GM12801 (cell line): ENCODE results near the gene NEB.

Experiments used
- CTCF ChIP-seq: IDR thresholded peaks from one replicate; pipeline ENCODE4 v1.5.1; 2011; ENCODE audit warnings: control low read depth; ENCODE audit not compliant: insufficient read length; ENCODE audit errors: extremely low read depth

The NEB gene

DNA sequence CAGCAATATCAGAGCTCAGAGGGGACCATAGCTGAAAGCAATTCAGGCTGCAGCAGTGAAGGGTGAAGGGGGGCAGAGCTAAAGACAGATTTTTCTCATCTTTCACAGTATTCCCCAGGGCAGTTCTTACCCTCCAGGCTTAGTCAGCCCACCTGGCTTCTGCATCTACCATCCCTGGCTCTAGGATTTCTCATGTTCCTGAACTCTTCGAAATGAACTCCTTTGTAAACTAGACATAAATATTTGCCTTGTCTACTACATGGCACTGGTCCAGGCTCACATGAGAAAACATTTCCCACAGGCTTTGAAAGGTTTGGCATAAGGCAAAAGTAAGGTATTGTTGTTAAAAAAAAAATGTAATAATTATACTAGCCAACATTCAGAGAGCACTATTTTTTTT lies 23.6 kb upstream of the NEB start:
- TF ChIP-seq CTCF, result no peak

- no peak for TF ChIP-seq CTCF
Observed at GRCh38 chr2:151756820-151757219, 22.5 kb upstream of the NEB start.

DNA sequence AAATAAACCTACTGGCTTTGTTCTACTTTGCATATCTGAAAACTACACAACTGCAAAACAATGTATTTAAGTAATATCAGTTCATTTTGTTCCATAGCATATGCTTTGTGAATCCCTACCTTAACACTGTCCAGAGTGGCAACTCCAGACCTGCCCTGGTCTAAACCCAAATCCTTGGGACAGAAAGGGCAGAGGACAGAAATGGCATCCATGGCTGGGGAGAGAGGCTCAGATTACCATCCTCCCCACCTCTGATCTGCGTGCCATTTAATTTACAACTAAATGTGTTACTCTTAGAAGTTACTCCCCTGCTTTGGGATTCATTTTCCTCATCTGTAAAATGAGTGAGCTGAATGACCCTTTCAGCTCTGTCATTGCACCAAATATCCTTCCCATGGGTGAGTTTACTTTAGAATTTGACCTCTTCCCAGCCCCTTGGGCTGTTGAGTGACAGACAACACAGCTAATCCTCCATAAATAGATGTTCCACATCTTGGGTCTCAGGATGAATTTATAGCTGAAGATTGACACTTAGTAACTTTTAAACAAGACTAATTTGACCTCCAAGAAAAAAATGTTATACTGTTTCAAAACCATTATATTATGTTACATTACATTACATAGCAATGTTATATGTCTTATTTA lies 20.1 kb upstream of the NEB start:
- TF ChIP-seq CTCF, result no peak

GRCh38 chr2:151753540-151753939 lies 19.3 kb upstream of the NEB start:
- no peak for TF ChIP-seq CTCF

DNA sequence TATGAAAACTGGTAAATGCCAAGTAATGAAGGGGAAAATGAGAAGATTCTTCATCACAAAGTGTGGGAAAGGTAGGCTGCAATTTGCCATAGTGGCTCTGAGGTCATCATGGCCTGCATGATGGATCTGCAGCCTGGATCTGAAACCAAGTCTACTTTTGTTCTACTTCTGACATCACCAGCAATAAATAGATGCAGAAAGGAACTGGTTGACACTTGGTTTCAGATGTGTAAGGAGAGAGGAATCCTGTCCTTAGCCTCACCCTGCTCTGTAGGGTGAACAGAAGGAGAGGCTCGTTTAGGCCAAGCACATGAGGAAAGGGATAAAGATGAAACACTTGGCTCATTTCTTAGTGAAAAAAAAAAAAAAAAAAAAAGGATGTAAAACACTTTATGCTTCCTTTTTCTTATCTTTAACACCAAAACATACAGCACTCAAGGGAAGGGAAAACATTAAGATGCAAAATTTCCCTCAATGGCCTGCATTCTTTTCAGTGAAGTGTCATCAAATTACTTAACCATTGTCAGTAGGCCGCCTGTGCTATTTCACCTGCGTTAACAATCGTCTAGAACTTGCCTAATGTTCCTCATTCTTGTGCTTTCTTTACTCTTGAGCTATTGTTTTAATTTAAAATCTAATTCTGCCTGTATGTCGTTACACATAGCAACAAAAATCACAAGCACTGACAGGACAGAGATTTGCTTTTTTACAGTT lies 3.9 kb downstream of the NEB start:
- no peak for TF ChIP-seq CTCF

- TF ChIP-seq CTCF, result no peak
Observed at GRCh38 chr2:151729837-151730236, 4.4 kb downstream of the NEB start.

- no peak for TF ChIP-seq CTCF
Observed at GRCh38 chr2:151729415-151729811, 4.9 kb downstream of the NEB start.
